GM12873 (cell line): ENCODE data around the gene ALX4.

Source experiments
- CTCF ChIP-seq: IDR thresholded peaks from 2 replicates; pipeline ENCODE4 v1.5.1; 2012; ENCODE audit warnings: low read depth, mild to moderate bottlenecking, moderate library complexity, low read length, control low read depth; ENCODE audit not compliant: insufficient read depth; ENCODE audit errors: missing control alignments

ALX4 gene

GRCh38 chr11:44344423-44344820 lies 34.5 kb upstream of the ALX4 start:
- TF ChIP-seq CTCF = no peak

GRCh38 chr11:44343778-44344422 lies 34.0 kb upstream of the ALX4 start:
- TF ChIP-seq CTCF = no peak

GRCh38 chr11:44342616-44343015 lies 32.7 kb upstream of the ALX4 start:
- no peak for TF ChIP-seq CTCF

- TF ChIP-seq CTCF = no peak
Observed at GRCh38 chr11:44340656-44341055, 30.7 kb upstream of the ALX4 start.

GRCh38 chr11:44339530-44339883 lies 29.6 kb upstream of the ALX4 start:
- no peak for TF ChIP-seq CTCF

GRCh38 chr11:44338698-44339529 lies 29.0 kb upstream of the ALX4 start:
- TF ChIP-seq CTCF = no peak

GRCh38 chr11:44338026-44338425 lies 28.1 kb upstream of the ALX4 start:
- no peak for TF ChIP-seq CTCF
